ENCODE data around the gene COLQ. TPM values are rescaled to one million over a fixed set of nuclear protein-coding genes. Genes with fewer than 3 reads are reported as not detected.
A peak's percentile ranks its signal among the peaks of the same experiment; 100 is the strongest.
"Not testable (repeated sequence)": the region's sequence is repeated elsewhere in the genome, so short reads cannot be mapped to it uniquely, and the experiment has no call there.

COLQ gene
- total RNA-seq, 1 experiment from 2014 or later = not detected

- DNase-seq (ENCODE audit: low read depth) = no peak
Observed at GRCh38 chr3:15458212-15458780, 63.2 kb downstream of the COLQ start.

DNA sequence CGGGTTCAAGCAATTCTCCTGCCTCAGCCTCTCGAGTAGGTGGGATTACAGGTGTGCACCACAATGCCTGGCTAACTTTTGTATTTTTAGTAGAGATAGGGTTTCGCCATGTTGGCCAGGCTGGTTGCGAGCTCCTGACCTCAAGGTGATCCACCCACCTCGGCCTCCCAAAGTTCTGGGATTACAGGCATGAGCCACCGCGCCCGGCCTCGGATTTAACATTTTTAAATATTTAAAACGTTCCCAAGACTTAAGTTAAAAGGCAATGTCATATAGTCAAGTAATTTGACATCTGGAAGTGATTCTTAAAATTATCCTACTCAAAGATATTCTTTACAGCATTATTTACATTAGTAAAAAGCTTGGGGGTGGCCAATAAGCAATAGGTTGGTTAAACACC, 64.6 kb downstream of the COLQ start:
- DNase-seq (ENCODE audit: low read depth) = not testable (repeated sequence)

DNA sequence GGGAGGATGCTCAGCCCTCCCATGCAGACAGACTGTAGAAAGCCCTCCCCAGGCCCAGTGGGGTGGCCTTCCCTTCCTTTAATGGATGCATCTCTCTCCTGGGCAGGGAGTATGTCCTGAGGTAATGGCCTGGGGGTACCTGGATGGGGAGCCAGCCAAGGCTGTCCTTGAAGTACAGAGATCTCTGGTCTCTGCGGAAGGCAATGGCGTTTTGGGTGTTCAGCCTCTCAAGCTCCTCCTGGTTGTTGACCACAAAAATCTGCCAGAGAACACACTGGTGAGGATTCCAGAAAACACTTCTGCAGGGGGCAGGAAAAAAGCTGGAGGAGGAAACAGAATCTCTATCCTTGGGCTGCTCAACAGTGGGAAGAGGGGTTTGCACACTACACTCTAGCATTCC, 65.2 kb downstream of the COLQ start:
- no peak for DNase-seq (ENCODE audit: low read depth)

DNA sequence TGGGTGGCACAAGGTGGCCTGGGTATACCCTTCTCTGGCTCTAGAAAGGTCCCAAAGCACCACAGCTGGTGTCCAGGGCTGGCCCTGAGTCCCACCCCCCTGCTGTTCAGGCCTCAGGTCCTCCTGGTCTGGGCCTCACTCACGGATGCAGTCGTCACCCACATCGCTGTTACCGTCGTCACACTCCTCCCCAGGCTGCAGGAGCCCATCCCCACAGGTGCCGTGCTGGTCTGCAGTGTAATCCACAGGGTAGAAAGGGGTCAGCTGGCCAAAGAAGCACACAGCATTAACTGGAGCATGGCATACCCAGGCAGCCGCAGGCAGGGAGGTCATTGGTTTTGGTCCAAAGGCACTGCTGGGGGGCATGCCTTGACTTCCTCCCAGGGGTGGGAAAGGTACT, 65.8 kb downstream of the COLQ start:
- no peak for DNase-seq (ENCODE audit: low read depth)

DNA sequence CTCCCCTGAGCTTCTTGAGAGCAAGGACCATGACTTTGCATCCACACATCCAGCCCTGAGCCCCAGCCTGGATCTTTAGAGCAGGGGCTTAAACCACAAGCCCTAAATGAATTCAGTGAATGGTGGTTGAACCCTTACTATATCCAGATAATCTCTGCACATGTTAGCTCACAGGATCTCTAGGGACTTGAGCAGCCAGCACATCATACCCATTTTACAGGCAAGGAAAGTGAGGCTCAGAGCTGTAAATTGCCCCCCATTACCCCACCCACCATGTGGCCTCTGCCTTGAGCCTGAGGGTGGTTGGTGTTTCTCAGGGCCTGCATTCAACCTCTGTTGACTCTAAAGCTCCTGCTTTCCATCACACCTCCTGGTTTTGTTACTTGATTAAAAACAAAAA, 66.5 kb downstream of the COLQ start:
- DNase-seq (ENCODE audit: low read depth) = no peak

DNA sequence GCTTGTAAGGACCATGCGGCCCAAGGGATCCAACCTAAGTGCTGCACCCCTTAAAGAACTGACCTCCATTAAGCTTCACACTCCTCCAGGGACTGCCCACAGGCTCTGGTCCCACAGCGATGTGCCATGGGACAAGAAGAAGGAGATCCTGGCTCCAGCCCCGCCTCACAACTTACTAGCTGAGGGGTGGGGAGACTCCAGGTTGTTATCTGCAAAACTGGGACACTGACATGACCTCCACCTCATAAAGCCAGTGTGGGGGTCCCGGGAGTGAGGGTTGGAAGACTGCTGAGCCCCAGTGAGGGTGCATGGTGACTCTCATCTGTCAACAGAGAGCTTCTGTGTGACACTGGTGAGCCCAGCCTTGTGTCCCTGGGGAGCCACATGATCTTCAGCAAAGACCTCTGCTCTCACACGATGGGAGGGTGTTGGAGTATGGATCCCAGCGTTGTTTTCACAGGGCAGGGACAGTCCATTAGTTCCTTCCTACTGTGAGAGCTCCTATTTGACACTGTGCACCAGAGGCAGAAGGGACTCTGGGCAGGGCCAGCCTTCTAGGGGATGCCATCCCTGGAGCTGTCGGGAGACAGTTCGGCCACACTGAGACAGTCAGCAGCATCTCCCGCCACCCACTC, 67.4 kb downstream of the COLQ start:
- DNase-seq (ENCODE audit: low read depth) = no peak

GRCh38 chr3:15453501-15453900, 68.0 kb downstream of the COLQ start:
- DNase-seq (ENCODE audit: low read depth) = no peak

- no peak for DNase-seq (ENCODE audit: low read depth)
Observed at GRCh38 chr3:15452961-15453360, 68.5 kb downstream of the COLQ start.

DNA sequence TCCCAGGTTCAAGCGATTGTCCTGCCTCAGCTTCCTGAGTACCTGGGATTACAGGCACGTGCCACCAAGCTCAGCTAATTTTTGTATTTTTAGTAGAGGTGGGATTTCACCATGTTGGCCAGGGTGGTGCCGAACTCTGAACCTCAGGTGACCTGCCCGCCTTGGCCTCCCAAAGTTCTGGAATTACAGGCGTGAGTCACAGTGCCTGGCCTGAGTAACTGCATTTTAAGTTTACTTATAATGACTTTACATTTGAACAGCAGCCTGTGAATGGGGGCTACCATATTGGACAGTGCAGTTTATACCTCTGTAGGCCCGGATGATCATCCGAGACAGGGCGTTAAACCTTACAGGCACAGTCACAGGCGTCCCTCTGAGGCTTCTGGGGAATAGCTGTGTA, 69.3 kb downstream of the COLQ start:
- no peak for DNase-seq (ENCODE audit: low read depth)

- no peak for DNase-seq (ENCODE audit: low read depth)
Observed at GRCh38 chr3:15451216-15452113, 70.0 kb downstream of the COLQ start.

- no peak for DNase-seq (ENCODE audit: low read depth)
Observed at GRCh38 chr3:15450438-15451215, 70.9 kb downstream of the COLQ start.

GRCh38 chr3:15449489-15450224, 71.8 kb downstream of the COLQ start:
- DNase-seq (ENCODE audit: low read depth) = no peak

- DNase-seq (ENCODE audit: low read depth) = no peak
Observed at GRCh38 chr3:15443826-15444524, 77.5 kb downstream of the COLQ start.

GRCh38 chr3:15440891-15441290, 80.6 kb downstream of the COLQ start:
- DNase-seq (ENCODE audit: low read depth) = peak; percentile 87

DNA sequence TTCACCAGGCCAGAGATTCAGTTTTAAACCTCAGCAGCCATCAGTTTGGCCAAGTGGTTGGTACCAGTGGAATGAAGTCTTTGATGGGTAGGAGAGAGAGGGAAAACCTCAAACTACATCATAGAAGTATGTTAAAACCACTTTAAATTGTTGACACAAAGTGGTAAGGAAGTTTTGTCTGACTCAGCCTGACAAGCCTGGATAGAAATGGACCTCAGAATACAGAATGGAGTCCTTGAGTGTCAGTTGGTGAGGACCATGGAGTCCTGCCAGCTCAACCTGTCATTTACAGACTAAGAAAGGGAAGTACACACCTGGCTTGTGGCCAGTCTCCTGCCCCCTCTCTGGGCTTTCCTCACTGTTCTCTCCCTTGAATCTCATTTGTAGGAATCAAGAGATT, 82.0 kb downstream of the COLQ start:
- peak; percentile 88 for DNase-seq (ENCODE audit: low read depth)

DNA sequence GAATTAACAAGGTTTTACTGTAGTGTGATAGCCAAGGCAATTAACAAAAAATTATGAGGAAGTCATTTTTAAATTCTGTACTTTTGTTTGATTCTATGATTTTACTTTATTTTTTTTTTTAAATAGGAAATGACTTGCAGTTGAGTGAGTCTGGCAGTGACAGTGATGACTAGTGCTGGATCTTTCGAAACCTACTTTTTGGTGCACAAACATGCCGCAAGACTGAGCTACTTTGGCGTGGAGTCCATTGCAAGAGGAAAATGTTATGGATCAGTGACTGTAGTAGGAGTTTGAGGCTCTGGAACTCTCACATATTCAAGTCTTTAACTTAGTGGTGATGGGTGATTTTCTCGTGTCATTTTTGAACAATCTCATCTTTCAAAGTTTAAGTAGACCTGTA, 82.5 kb downstream of the COLQ start:
- DNase-seq (ENCODE audit: low read depth) = peak; percentile 56

DNA sequence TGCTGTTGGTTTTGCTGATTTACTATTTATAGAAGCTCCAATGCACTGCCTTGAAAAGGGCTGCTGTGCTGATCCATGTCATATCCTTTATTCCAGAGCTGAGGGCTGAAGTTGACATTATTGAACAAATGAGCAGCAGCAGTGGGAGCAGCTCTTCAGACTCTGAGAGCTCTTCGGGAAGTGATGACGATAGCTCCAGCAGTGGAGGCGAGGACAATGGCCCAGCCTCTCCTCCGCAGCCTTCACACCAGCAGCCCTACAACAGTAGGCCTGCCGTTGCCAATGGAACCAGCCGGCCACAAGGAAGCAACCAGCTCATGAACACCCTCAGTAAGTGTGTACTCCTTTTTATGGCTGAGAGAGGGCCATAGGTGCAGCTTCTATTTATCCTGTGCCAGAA, 85.3 kb downstream of the COLQ start:
- DNase-seq (ENCODE audit: low read depth) = no peak

DNA sequence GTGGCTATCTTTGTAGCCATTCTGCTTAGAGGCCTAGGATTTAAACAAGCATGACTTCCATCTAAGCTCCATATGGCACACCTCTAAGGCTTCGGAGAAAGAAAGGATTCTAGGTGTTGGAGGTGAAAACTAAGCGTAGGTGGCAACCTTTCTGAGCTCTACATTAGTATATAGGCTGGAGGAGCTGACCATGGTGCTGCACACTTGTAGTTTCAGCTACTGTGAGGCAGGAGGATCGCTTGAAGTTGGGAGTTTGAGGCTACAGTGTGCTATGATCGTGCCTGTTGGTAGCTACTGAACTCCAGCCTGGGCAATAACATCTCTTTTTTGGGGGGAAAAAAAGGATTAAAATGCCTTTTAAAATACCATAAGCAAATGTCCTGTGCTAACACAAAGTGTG, 86.8 kb downstream of the COLQ start:
- no peak for DNase-seq (ENCODE audit: low read depth)

- DNase-seq (ENCODE audit: low read depth) = no peak
Observed at GRCh38 chr3:15433531-15433930, 88.0 kb downstream of the COLQ start.

DNA sequence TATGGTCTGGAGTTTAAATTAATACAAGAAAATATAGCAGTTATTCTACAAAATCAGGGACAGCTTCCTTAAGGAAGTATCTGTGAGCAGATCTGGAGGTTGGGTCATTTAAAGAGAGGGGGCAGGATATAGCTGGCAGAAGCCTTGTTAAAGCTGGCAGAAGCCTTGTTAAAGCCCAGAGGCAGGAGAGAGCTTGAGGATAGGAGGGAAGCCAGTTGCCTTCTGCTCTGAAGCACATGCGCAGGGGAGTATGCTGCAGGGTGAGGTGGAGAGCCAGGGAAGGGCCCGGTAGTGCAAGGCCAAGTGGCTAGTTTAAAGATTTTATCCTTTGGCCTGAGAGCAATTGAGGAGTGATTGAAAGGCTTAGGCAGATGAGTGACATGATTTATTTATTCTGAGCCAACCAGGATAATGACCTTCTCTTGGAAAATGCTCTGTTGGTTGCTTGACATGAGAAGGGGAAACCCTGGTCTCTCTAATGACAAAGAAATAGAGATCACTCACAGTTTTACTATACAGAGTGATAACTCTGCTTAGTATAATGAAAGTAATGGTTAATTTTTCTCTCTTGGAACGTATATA, 90.2 kb downstream of the COLQ start:
- no peak for DNase-seq (ENCODE audit: low read depth)
